GM19463 (cell line): ENCODE measurements around the gene ITPR2.
"Not testable (repeated sequence)": the region's sequence is repeated elsewhere in the genome, so short reads cannot be mapped to it uniquely, and the experiment has no call there.

ENCODE experiments used
- ATAC-seq: cut with Tn5 transposase; IDR thresholded peaks from one replicate; pipeline ENCODE4 v1.9.1; 2021; ENCODE audit warnings: mild to moderate bottlenecking, moderate library complexity; ENCODE audit not compliant: unreplicated experiment

Gene ITPR2

GRCh38 chr12:26473291-26473690 lies 359.7 kb downstream of the ITPR2 start:
- ATAC-seq = peak; percentile 86

DNA sequence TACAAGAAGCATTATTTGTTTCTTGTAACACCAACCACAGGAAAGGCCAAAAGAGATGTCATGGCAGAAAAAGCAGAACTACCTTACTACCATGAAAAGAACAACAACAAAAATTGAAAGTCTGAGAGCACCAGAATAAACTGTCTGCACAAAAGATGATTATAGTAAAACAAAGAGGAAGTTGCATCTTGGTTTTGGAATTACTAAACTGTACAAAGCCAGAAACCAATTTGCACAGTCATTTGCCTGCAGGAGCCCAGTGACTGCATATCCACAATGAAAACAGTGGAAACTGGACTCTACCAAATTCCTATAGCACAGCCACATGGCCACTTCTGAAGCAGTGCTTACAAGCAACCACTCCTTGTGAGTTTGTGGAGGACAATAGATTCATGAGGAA lies 361.4 kb downstream of the ITPR2 start:
- peak; percentile 58 for ATAC-seq

- no peak for ATAC-seq
Measured at GRCh38 chr12:26469421-26470180, 363.4 kb downstream of the ITPR2 start.

GRCh38 chr12:26467351-26467750 lies 365.6 kb downstream of the ITPR2 start:
- ATAC-seq = no peak

DNA sequence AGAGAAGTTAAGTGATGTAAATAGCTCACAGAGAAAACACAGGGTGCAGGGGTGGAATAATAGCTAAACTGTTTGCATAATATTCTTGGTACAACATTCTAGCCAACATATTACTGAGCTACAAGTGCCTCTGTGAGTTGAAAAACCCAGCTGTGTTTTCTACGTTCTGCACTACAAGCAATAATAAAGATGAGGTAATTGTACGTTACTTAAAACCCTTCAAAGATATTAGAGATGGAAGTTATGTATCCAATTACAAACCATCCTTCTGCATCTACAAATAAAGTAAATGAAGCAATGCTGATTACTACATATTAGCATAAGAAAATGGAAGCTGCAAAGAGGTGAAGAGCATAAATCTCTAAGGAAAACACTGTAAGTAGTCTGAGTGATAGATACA lies 366.3 kb downstream of the ITPR2 start:
- no peak for ATAC-seq

DNA sequence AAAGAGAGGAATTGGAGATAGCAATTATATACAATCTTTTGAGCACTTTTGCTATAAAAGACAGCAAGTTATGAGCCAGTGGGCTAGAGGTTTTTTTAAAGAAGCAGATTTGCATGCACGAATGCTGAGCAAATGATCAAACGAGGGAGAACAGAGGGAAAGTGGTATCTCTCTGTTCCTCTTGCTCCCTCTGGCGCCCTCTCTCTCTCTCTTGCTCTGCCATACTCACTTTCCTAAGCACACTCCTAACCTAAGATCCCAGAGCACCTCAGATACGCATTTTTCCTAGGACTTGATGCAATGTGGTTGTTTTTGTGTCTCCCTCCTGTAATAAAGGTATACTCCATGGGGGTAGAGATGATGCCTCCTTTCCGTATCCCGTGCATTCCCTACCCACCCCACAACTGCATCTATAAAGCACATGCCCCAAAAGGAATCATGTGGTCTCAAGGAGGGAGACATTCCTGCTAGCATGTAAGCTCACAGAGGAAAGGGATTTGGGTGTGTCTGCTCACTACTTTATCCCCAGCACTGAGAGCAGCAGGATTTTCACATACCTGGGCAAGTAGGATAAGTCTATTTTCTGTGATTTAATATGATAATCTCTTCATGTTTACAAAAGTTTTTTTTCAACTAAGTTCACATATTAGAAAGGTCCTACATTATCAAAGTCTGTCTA lies 367.4 kb downstream of the ITPR2 start:
- ATAC-seq = no peak

DNA sequence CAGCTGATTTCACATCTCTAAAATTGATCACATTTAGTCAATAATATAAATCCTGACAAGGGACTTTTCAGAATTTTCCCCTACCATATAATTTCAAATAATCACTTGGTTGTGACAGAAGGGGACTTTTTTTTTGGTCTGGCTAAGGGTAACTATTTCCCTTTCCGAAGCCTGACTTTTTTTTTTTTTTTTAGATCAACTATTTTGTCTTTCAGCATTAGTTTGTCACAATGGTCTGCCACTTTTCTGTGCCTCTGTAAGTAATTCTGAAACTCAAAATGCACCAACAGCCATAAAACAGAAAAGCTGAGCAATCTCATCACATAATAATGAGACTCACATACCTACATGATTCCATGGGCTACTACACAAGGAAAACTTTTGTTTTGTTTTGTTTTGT lies 371.2 kb downstream of the ITPR2 start:
- ATAC-seq = no peak

- no peak for ATAC-seq
Measured at GRCh38 chr12:26460361-26460760, 372.6 kb downstream of the ITPR2 start.

- no peak for ATAC-seq
Measured at GRCh38 chr12:26455936-26456574, 376.9 kb downstream of the ITPR2 start.

GRCh38 chr12:26453246-26453645 lies 379.7 kb downstream of the ITPR2 start:
- ATAC-seq = no peak

GRCh38 chr12:26452511-26452910 lies 380.5 kb downstream of the ITPR2 start:
- no peak for ATAC-seq

DNA sequence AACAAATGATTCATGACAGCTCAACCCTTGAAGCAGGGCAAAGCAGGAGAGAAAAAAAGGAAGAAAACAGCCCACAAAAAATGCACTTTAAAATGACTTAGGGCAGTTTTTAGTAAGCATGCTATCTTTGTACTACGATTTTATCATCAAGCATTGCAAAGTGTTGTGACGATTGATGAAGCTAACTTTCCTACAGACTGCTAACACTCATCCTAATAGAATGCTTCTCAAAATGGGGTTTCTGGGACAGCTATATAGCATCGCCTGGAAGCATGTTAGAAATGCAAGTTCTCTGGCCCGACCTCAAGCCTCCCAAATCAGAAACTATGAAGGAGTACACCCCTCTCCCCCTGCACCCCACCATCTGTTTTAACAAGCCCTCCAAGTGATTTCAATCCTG lies 381.2 kb downstream of the ITPR2 start:
- no peak for ATAC-seq

GRCh38 chr12:26445909-26446308 lies 387.1 kb downstream of the ITPR2 start:
- ATAC-seq = no peak

DNA sequence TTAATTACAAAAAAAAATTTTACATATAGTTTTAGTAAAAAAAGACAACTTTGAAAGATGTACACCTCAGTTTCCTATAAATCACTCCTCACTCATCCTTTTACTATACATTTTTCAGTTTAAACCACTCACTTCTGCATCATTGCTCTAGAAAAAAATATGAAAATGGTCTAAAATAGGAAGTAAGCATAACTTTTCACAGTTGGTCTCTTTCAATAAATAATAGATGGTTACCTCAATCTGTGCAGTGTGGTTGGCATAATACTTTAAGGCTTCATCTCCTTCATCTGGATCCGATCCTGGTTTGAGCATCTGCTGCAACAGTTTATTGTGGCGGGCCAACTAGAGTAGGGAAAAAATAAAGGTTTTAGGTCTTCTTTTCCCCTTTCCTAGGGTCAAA lies 389.7 kb downstream of the ITPR2 start:
- no peak for ATAC-seq

DNA sequence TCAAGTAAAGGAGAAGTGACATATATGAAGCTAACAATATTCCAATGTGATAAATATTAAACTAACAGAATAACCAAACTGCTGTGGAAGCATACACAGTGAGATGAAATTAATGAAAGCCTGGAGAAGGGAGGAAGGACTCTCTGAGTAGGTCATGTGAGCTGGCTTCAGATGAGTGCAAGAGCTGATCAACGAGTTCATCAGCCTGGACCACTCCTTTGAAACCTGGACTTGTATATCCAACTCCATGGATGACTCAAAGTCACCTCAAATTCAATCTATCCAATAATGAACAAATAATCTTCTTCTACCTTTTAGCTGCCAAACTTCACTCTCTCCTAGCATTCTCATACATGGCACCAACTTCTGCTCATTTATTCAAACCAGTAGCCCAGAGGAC lies 391.6 kb downstream of the ITPR2 start:
- ATAC-seq = no peak

DNA sequence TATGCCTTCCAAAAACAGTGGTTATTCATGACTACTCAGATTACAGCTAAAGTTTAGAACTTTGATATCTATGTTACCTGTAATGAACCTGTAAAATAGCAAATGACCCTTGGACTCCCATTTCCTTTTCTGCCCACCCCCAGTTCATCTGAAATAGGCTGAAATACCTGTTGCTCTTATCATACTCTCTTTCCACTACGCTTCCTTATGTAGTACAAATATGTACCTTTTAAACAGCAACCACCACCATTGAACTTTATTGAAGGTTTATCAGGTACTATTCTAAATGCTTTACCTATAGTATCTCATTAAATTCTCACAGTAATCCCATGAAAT lies 398.0 kb downstream of the ITPR2 start:
- ATAC-seq = no peak

DNA sequence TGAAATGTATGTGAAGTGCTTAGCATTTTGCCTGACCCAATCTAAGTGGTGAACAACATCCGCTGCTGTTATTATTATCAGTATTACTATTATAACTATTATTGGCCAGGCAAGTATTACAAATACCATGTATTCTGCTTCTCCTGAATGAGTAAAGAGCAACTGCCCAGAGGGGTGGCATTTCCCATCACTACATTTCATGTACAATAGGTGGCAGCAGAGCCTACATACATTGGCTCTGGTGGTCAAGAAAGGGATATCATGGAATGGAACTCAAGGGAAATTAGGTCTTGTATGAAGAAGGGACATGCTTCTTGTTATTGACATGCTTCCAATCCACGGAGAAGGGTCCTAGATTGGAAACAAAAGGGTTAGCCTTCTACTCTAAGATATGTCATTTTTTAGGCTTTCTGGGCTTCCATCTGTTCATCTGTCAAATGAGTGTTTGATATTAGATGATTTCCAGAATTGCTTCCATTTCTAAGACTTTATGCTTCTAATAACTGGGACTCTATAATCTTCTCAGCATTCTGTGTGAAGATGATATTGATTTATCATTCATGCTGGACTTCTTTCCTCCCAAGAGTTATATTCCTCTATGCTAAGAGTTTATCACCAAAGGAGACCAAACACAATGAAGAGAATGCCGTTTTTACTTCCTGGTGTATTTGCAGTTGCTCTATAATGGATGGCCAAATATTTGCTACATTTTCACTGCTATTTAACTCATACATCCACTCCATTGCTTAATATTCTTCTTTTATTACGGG lies 398.5 kb downstream of the ITPR2 start:
- no peak for ATAC-seq

- not testable (repeated sequence) for ATAC-seq
Measured at GRCh38 chr12:26433701-26434100, 399.3 kb downstream of the ITPR2 start.

DNA sequence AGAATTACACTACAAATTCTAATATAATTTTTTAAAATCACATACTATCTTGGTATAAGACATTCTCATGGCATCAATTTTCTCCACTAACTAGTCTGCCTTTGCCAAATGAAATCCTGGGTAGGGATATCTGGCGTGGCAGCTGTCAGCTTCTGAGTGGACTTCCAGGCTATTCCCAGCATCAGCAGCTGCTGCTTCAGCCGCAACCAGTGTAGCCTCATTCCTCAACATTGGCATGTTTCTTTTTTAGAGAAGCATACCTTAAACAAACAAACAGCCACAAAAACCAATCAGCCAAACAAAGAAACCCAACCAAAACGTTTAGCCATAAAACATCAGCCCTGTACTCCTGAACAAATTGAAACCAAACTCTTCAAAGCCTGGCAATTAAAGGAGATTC lies 401.8 kb downstream of the ITPR2 start:
- ATAC-seq = no peak

- ATAC-seq = not testable (repeated sequence)
Measured at GRCh38 chr12:26430596-26430995, 402.4 kb downstream of the ITPR2 start.

DNA sequence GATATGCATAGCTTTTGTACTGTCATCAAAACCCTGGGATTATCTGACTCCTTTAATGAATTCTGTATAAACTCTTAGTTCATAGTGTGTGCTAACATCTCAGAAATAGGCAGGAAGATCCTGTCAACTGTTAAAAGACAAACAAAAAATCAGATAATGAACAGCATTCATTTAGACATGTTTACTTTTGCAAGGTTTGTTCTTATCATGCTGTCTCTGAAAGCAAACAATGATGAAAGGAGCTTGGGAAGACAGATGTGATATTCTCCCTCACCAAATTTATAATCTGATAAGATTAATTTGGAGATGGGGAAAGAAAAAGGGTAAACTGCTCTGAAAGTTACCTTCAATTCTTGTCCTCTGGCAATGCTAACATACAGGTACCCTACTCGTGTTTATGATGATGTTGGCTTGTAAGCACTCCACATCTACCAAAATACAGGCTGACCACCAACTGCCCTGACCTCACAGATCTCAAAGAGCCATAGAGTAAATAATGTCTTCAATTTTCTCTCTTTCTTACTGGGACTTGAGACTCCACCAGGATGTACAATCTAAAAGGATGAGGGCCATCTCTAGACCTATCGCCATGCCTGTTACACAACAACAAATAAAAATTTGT lies 403.8 kb downstream of the ITPR2 start:
- no peak for ATAC-seq
